ENCODE data around the gene PRSS57.
A peak's percentile ranks its signal among the peaks of the same experiment; 100 is the strongest.

PRSS57 gene

GRCh38 chr19:682678-683320 is 12.5 kb downstream of the PRSS57 start:
- no peak for TF ChIP-seq CTCF (conservative IDR thresholded peaks at IDR 0.05)
- H3K27ac ChIP-seq: no peak overlapping the region

- H3K27ac ChIP-seq: peak overlapping the region; percentile 95
- no peak for TF ChIP-seq CTCF (conservative IDR thresholded peaks at IDR 0.05)
Observed at GRCh38 chr19:681029-682019, 13.9 kb downstream of the PRSS57 start.

- peak; percentile 73 for TF ChIP-seq CTCF (conservative IDR thresholded peaks at IDR 0.05)
- H3K27ac ChIP-seq: peak overlapping the region; percentile 95
Observed at GRCh38 chr19:680287-681028, 14.8 kb downstream of the PRSS57 start.

- H3K27ac ChIP-seq: peak overlapping the region; percentile 95
- TF ChIP-seq CTCF (conservative IDR thresholded peaks at IDR 0.05): no peak
Observed at GRCh38 chr19:679418-680286, 15.6 kb downstream of the PRSS57 start.

GRCh38 chr19:678791-679388 is 16.4 kb downstream of the PRSS57 start:
- peak overlapping the region; percentile 95; the same call in 1 of the 2 replicates for H3K27ac ChIP-seq
- no peak for TF ChIP-seq CTCF (conservative IDR thresholded peaks at IDR 0.05)

DNA sequence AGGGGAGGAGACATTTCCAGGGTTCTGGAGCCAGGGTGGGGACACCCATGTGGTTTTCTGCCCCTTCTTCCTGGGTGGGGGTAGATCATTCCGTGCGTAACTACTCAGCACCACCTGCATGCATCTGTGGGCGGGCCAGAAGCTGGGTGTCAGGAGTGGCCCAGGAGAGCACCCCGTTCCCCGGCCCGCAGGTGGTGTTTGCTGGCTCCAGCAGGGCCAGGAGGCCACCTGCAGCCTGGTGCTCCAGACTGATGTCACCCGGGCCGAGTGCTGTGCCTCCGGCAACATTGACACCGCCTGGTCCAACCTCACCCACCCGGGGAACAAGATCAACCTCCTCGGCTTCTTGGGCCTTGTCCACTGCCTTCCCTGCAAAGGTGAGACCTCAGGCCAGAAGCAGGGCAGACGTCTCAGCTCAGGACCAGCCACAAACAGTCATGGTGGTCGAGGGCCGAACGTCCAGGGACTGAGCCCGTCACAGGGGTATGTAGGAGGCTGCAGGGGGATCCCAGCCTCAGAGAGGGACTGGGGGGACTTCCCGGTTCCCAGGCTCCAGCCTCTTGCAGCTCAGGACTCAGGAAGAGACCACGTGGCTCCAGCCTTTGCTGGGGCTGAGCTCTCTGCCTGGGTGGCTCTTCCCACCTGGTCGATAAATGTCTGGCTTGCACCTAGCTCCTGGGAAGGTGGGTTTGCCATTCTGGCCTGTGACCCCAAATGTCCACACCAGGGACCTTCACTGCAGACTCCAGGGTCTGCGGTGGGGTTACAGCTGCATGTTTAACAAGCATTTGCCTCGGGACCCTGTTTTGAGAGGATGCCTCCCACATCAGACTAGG is 17.4 kb downstream of the PRSS57 start:
- H3K27ac ChIP-seq: no peak overlapping the region
- TF ChIP-seq CTCF (conservative IDR thresholded peaks at IDR 0.05): no peak
